HG03159 (cell line): ENCODE results near the gene NGEF.

Experiments used
- ATAC-seq: cut with Tn5 transposase; IDR thresholded peaks from one replicate; pipeline ENCODE4 v1.9.1; 2021; ENCODE audit warnings: mild to moderate bottlenecking, moderate library complexity; ENCODE audit not compliant: unreplicated experiment

NGEF gene

GRCh38 chr2:232901736-232902578 is 111.1 kb downstream of the NGEF start:
- no peak for ATAC-seq

GRCh38 chr2:232900811-232901735 is 112.0 kb downstream of the NGEF start:
- ATAC-seq, result no peak

GRCh38 chr2:232898592-232899543 is 114.2 kb downstream of the NGEF start:
- no peak for ATAC-seq

GRCh38 chr2:232897598-232898408 is 115.3 kb downstream of the NGEF start:
- no peak for ATAC-seq

- ATAC-seq, result no peak
Measured at GRCh38 chr2:232896720-232897597, 116.1 kb downstream of the NGEF start.

GRCh38 chr2:232896111-232896510 is 116.9 kb downstream of the NGEF start:
- ATAC-seq, result no peak

GRCh38 chr2:232894746-232895145 is 118.3 kb downstream of the NGEF start:
- ATAC-seq, result no peak

- ATAC-seq, result no peak
Measured at GRCh38 chr2:232894251-232894650, 118.8 kb downstream of the NGEF start.

- ATAC-seq, result no peak
Measured at GRCh38 chr2:232893834-232894233, 119.2 kb downstream of the NGEF start.

GRCh38 chr2:232892843-232893242 is 120.2 kb downstream of the NGEF start:
- ATAC-seq, result no peak

GRCh38 chr2:232892221-232892620 is 120.8 kb downstream of the NGEF start:
- no peak for ATAC-seq

GRCh38 chr2:232891621-232892071 is 121.4 kb downstream of the NGEF start:
- ATAC-seq, result no peak

- no peak for ATAC-seq
Measured at GRCh38 chr2:232890896-232891601, 122.0 kb downstream of the NGEF start.

- ATAC-seq, result no peak
Measured at GRCh38 chr2:232890536-232890895, 122.5 kb downstream of the NGEF start.

- ATAC-seq, result no peak
Measured at GRCh38 chr2:232889876-232890401, 123.1 kb downstream of the NGEF start.

- ATAC-seq, result no peak
Measured at GRCh38 chr2:232888839-232889529, 124.1 kb downstream of the NGEF start.

GRCh38 chr2:232888099-232888836 is 124.8 kb downstream of the NGEF start:
- no peak for ATAC-seq
